Nephron (organoid): ENCODE data around the gene SOX13.

Source experiments
- H3K27ac Mint-ChIP-seq, 3 experiments: 2 replicates each; pipeline ENCODE4 v1.8.0; 2020; ENCODE audit warnings: mixed read lengths in 3 of 3, mild to moderate bottlenecking in 2 of 3, moderate library complexity in 1 of 3
- H3K27me3 Mint-ChIP-seq: 2 replicates; pipeline ENCODE4 v1.8.0; 2021; ENCODE audit warnings: low read depth, mild to moderate bottlenecking, moderate library complexity, mixed read lengths
- H3K36me3 Mint-ChIP-seq: 2 replicates; pipeline ENCODE4 v1.8.0; 2020; ENCODE audit warnings: low read depth, mixed read lengths
- H3K4me1 Mint-ChIP-seq: 2 replicates; pipeline ENCODE4 v1.8.0; 2020; ENCODE audit warnings: mixed read lengths
- H3K4me3 Mint-ChIP-seq, 3 experiments: 2 replicates each; pipeline ENCODE4 v1.8.0; 2020; ENCODE audit warnings: mild to moderate bottlenecking in 3 of 3, mixed read lengths in 3 of 3, moderate library complexity in 2 of 3
- H3K9me3 Mint-ChIP-seq: 2 replicates; pipeline ENCODE4 v1.8.0; 2020; ENCODE audit warnings: mixed read lengths
- TF ChIP-seq, protein P1 (sequence below), 3 experiments: fragments of 200-600 bp; sonication (generic); IDR thresholded peaks; one replicate each; pipeline ENCODE4 v1.5.0; 2021; ENCODE audit warnings: antibody characterized with exemption in 3 of 3; ENCODE audit not compliant: unreplicated experiment in 3 of 3

Gene SOX13

DNA sequence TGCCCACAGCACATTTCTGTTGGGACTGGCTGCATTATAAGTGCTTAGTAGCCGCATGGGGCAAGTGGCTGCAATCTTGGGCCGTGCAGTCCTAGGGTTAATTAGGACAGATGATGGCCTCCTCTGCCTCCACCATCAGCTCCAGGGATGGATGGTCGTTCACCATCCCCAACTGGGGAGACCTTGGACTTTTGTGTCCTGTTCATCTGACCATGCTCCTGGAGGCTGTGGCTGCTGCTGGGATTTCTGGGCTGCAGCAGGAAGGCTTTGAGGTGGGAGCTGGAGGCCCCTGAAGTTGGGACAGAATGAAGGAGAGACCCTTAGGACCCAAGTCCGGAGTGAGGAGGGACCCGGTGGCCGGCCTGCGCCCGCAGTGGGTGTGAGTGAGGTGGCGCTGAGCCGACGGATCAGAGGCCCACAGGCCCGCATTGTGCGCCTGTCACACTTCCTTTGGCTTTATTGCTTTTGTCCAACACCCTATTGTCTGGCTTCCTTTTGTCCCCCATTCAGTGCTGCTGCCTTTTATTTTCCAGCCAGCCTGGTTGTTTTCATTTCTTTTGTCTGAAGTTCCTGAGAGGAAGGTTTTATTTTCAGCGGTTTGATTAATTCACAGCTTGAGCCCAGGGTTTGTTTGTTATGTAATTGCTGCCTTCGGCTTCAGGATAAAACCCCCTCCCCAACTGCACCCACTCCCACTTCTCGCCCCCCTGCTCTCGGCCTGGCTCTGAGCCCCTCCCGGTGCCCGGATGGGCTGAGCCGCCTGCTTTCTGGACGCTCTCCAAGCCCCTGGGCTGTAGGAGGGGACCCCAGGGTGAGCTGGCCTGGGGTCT, 35.6 kb downstream of the SOX13 start:
- Mint-ChIP-seq H3K27ac (peak overlapping the region; percentile 74 to 91 (median 77)), H3K4me1 (peaks cover 11% of the 10 kb centered on the region), H3K4me3 (no peak overlapping the region), H3K27me3 (no peaks in the 10 kb centered on the region), H3K36me3 (no peaks in the 10 kb centered on the region), H3K9me3 (no peaks in the 10 kb centered on the region)
- TF ChIP-seq, protein P1, sequence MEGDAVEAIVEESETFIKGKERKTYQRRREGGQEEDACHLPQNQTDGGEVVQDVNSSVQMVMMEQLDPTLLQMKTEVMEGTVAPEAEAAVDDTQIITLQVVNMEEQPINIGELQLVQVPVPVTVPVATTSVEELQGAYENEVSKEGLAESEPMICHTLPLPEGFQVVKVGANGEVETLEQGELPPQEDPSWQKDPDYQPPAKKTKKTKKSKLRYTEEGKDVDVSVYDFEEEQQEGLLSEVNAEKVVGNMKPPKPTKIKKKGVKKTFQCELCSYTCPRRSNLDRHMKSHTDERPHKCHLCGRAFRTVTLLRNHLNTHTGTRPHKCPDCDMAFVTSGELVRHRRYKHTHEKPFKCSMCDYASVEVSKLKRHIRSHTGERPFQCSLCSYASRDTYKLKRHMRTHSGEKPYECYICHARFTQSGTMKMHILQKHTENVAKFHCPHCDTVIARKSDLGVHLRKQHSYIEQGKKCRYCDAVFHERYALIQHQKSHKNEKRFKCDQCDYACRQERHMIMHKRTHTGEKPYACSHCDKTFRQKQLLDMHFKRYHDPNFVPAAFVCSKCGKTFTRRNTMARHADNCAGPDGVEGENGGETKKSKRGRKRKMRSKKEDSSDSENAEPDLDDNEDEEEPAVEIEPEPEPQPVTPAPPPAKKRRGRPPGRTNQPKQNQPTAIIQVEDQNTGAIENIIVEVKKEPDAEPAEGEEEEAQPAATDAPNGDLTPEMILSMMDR (IDR thresholded peaks at IDR 0.05; ENCODE audit: unreplicated experiment in 3 of 3): no peak

DNA sequence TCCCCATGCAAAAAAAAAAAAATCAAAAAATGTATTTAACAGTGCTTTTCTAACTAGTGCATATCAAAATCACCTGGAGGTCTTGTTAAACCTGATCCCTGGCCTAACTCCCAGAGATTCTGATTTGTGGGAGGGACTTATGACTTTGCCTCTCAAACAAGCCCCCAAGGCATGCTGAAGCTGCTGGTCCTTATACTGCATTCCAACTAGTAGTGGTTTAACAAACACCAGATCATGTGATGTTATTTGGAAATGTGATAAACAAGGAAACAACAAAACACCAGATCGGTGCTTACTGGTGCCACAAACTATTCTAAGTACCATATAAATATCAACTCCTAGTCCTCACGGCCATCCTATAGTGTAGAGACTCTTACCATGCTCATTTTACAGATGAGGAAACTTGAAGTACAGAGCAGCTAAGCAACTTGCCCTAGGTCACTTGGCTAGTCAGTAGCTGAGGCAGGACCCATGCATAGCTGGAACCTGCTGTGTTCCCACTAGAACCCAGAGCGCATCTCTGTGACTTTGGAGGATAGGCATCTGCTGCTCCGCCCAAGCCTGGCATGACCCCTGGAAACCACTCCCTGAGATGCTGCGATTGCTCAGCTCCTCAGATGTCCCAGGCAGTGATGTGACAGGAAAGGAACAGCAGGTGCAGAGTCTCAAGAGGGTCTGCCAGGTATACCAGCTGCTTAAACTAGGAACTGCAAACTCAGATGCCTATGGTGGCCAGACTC, 38.1 kb downstream of the SOX13 start:
- Mint-ChIP-seq H3K36me3 (peaks cover under 1% of the 10 kb centered on the region), H3K4me1 (peaks cover 11% of the 10 kb centered on the region), H3K27me3 (no peaks in the 10 kb centered on the region), H3K9me3 (no peaks in the 10 kb centered on the region), H3K27ac (no peak overlapping the region), H3K4me3 (no peak overlapping the region)
- TF ChIP-seq, protein P1 (IDR thresholded peaks at IDR 0.05; ENCODE audit: unreplicated experiment in 3 of 3): no peak

DNA sequence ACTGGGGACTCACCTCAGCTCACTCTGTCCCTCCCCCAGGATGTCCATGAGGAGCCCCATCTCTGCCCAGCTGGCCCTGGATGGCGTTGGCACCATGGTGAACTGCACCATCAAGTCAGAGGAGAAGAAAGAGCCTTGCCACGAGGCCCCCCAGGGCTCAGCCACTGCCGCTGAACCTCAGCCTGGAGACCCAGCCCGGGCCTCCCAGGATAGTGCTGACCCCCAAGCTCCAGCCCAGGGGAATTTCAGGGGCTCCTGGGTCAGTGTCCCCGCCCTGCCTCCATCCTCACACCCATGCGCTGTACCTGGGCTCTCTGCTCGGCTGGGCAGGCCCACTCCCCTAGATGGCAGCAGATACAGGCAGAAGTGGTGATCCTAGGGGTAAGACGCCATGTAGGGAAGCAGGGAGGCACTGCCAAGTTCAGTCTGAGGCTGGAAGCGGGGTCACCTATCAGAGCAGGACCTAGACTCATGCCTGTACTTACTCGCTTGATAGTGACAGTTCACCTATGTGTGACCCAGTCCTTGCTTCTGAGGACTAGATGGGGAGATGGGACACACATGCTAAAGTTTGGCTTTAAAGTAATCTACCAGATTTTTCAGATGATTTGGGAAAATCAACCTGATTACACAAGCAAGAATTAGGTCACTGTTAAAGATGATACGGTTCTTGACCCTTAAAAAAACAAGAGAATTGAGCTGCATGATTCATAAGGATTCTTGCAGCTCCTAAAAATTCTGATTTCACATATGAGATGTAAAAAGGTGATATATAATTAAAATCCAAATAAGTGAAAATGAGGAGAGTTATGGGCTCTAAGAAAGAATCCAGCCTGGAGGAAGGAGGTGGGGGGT, 40.2 kb downstream of the SOX13 start:
- Mint-ChIP-seq H3K4me3 (no peak overlapping the region), H3K36me3 (peaks cover 10% of the 10 kb centered on the region), H3K27me3 (no peaks in the 10 kb centered on the region), H3K9me3 (no peaks in the 10 kb centered on the region), H3K4me1 (peaks cover 11% of the 10 kb centered on the region), H3K27ac (no peak overlapping the region)
- TF ChIP-seq, protein P1 (IDR thresholded peaks at IDR 0.05; ENCODE audit: unreplicated experiment in 3 of 3): no peak

DNA sequence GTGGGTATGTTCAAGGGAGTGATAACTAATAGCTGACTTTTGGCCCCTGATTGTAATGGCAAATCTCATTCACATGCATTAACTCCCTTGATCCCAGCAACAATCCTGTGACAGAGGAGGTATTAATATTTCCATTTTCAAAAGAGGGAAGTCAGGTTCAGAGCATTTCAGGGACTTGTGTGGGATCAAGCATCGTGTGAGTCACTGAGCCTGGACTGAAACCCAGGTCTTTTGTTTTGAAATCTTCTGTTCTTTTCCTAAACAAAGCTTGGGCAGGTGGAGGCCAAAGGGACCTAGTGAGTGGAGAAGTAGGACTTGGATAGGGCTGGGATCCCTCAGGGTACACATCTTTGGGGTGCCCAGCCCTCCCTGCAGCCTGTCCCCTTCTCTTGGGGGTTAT, 41.0 kb downstream of the SOX13 start:
- H3K9me3 Mint-ChIP-seq: no peaks in the 10 kb centered on the region
- no peak overlapping the region for H3K27ac Mint-ChIP-seq
- H3K4me1 Mint-ChIP-seq: peaks cover 4% of the 10 kb centered on the region
- H3K36me3 Mint-ChIP-seq: peaks cover 15% of the 10 kb centered on the region
- H3K27me3 Mint-ChIP-seq: no peaks in the 10 kb centered on the region
- no peak overlapping the region for H3K4me3 Mint-ChIP-seq
- TF ChIP-seq, protein P1 (IDR thresholded peaks at IDR 0.05; ENCODE audit: unreplicated experiment in 3 of 3): no peak

DNA sequence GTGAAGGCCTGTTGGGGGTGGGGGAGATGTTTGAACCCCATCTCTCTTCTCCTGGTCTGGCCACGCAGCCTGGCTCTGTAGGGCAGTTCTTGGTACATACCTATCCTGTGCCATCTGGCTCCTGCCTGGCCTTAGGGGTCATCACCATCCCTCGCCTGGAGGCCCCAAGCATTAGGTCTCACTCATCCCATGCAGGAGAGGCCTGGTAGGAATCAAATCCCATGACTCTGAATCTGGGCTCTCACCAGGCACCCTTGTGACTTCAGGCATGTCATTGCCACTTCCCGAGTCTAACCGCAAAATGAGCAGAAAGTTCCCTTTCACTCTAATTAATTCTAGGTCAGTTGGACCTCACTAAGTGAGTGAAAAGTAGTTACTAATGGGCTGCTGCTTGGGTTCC, 41.7 kb downstream of the SOX13 start:
- peaks cover 21% of the 10 kb centered on the region for H3K36me3 Mint-ChIP-seq
- H3K4me3 Mint-ChIP-seq: no peak overlapping the region
- TF ChIP-seq, protein P1 (IDR thresholded peaks at IDR 0.05; ENCODE audit: unreplicated experiment in 3 of 3): no peak

More for the DNA sequence above, 41.7 kb downstream of the SOX13 start:
- Mint-ChIP-seq H3K27ac (no peak overlapping the region), H3K27me3 (no peaks in the 10 kb centered on the region), H3K4me1 (no peaks in the 10 kb centered on the region), H3K9me3 (no peaks in the 10 kb centered on the region)
